ENCODE data around the gene SIRT2. TPM values are rescaled to one million over a fixed set of nuclear protein-coding genes. Genes with fewer than 3 reads are reported as not detected.

Gene SIRT2
- polyA plus RNA-seq, 1 donor from 2014 or later: 102 TPM

- Histone ChIP-seq H3K9me3 (ENCODE audit: low read length) (no peaks in the 10 kb centered on the region), H3K27ac (ENCODE audit: low read length) (no peak overlapping the region), H3K27me3 (ENCODE audit: insufficient read depth, low read depth, low read length) (no peaks in the 10 kb centered on the region), H3F3A (ENCODE audit: insufficient read depth, low read length, poor library complexity, severe bottlenecking) (no peaks in the 10 kb centered on the region), H3K9me2 (ENCODE audit: insufficient read depth, low read length) (no peaks in the 10 kb centered on the region), H3K4me3 (ENCODE audit: low read length) (no peak overlapping the region), H3K9ac (ENCODE audit: low read length) (no peak overlapping the region), H3K79me2 (replicated peaks; ENCODE audit: insufficient read depth, low read length) (peaks cover 12% of the 10 kb centered on the region), H4K20me1 (ENCODE audit: insufficient read depth) (peaks cover 6% of the 10 kb centered on the region), H3K4me2 (ENCODE audit: low read length) (no peak overlapping the region), H3K36me3 (ENCODE audit: insufficient read depth, low read length) (peaks cover 3% of the 10 kb centered on the region), H2AFZ (ENCODE audit: low read depth, low read length) (no peak overlapping the region)
- TF ChIP-seq REST (IDR thresholded peaks at IDR 0.05; ENCODE audit: borderline replicate concordance): no peak
- TF ChIP-seq EZH2 (IDR thresholded peaks at IDR 0.05; ENCODE audit: borderline replicate concordance, insufficient read depth, low read length, poor library complexity, severe bottlenecking): no peak
- no peak for TF ChIP-seq CTCF (IDR thresholded peaks at IDR 0.05; ENCODE audit: poor library complexity, severe bottlenecking)
- TF ChIP-seq POLR2AphosphoS5 (IDR thresholded peaks at IDR 0.05): no peak
- TF ChIP-seq EP300 (conservative IDR thresholded peaks at IDR 0.05; ENCODE audit: poor library complexity, severe bottlenecking): no peak
Measured at GRCh38 chr19:38841180-38841766, 58.1 kb downstream of the SIRT2 start.

GRCh38 chr19:38840583-38840968 is 58.8 kb downstream of the SIRT2 start:
- Histone ChIP-seq H3K27ac (ENCODE audit: low read length) (no peak overlapping the region), H3K4me2 (ENCODE audit: low read length) (no peak overlapping the region), H3K36me3 (ENCODE audit: insufficient read depth, low read length) (peaks cover 3% of the 10 kb centered on the region), H3K9me3 (ENCODE audit: low read length) (no peaks in the 10 kb centered on the region), H3K79me2 (replicated peaks; ENCODE audit: insufficient read depth, low read length) (peaks cover 6% of the 10 kb centered on the region), H4K20me1 (ENCODE audit: insufficient read depth) (peaks cover 3% of the 10 kb centered on the region), H3K4me3 (ENCODE audit: low read length) (no peak overlapping the region), H3K27me3 (ENCODE audit: insufficient read depth, low read depth, low read length) (no peaks in the 10 kb centered on the region), H2AFZ (ENCODE audit: low read depth, low read length) (no peak overlapping the region), H3K9me2 (ENCODE audit: insufficient read depth, low read length) (no peaks in the 10 kb centered on the region), H3K9ac (ENCODE audit: low read length) (no peak overlapping the region), H3F3A (ENCODE audit: insufficient read depth, low read length, poor library complexity, severe bottlenecking) (no peaks in the 10 kb centered on the region)
- TF ChIP-seq POLR2AphosphoS5 (IDR thresholded peaks at IDR 0.05) (no peak), MXI1 (conservative IDR thresholded peaks at IDR 0.05; ENCODE audit: poor library complexity, severe bottlenecking) (no peak), EZH2 (IDR thresholded peaks at IDR 0.05; ENCODE audit: borderline replicate concordance, insufficient read depth, low read length, poor library complexity, severe bottlenecking) (no peak), TAF1 (IDR thresholded peaks at IDR 0.05; ENCODE audit: low read depth) (no peak), SMC3 (conservative IDR thresholded peaks at IDR 0.05; ENCODE audit: poor library complexity) (no peak), EP300 (conservative IDR thresholded peaks at IDR 0.05; ENCODE audit: poor library complexity, severe bottlenecking) (no peak), REST (IDR thresholded peaks at IDR 0.05; ENCODE audit: borderline replicate concordance) (no peak), RAD21 (conservative IDR thresholded peaks at IDR 0.05) (no peak), CTCF (IDR thresholded peaks at IDR 0.05; ENCODE audit: poor library complexity, severe bottlenecking) (no peak)
